ENCODE data around the gene ZNF490.

ZNF490 gene

GRCh38 chr19:12543855-12544254 is 66.8 kb downstream of the ZNF490 start:
- no peak for DNase-seq (ENCODE audit: low read depth)

Measured in T follicular helper cell (primary cell).